ENCODE results near the gene DYNLT2B.
"Not testable (repeated sequence)": the region's sequence is repeated elsewhere in the genome, so short reads cannot be mapped to it uniquely, and the experiment has no call there.

The DYNLT2B gene

DNA sequence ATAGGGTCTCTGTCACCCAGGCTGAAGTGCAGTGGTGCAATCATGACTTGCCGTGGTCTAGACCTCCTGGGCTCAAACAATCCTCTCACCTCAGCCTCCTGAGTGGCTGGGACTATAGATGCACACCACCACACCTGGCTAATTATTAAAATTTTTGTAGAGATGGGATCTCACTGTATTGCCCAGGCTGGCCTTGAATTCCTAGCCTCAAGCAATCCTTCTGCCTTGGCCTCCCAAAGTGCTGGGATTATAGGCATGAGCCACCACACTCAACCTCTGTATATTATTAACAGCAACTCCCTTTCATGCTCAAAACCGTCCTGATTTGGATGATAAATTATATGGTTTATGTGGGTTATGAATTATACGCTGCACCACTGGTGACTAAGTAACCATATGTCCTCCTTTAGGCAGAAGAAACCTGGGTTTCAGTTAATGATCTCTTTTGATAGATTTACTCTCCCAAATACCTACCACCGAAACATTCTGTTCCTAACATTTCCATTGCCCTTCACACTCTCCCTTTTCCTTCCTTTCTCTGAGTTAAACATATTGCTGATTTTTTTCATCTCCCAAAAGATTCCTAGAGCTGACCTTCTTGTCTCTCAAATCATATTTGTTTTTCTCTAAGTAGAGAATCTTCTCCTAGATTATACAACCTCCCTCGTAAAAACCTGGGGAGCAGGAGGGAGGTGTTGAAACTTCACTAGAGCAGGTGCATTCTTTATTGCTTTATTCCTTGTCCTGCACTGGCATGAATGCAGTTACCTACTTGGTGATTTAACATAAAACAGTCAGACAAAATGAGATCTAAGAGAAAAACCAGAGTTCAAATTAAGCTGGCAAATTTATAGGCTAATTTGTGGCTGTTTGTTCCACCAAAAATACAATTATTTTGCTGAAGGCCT is 63.4 kb downstream of the DYNLT2B start:
- no peak overlapping the region for H3K4me3 ChIP-seq
- TF ChIP-seq POLR2AphosphoS5 (IDR thresholded peaks at IDR 0.05; ENCODE audit: borderline replicate concordance, low read depth, low read length) (no peak), FOXP2 (optimal IDR thresholded peaks at IDR 0.05; ENCODE audit: control extremely low read depth, extremely low read length, insufficient read depth) (no peak), EZH2 (IDR thresholded peaks at IDR 0.05) (no peak)
- H3K27ac ChIP-seq: no peak overlapping the region
- peaks cover 4% of the 10 kb centered on the region; the same call in 1 of the 2 replicates for H3K36me3 ChIP-seq (ENCODE audit: insufficient read depth, low read length)
- no peak overlapping the region for H3K9ac ChIP-seq (ENCODE audit: insufficient read length)
- no peak for DNase-seq (ENCODE audit: low read depth, low spot score)
- no peaks in the 10 kb centered on the region for H3K9me3 ChIP-seq (ENCODE audit: low read depth, low read length)

DNA sequence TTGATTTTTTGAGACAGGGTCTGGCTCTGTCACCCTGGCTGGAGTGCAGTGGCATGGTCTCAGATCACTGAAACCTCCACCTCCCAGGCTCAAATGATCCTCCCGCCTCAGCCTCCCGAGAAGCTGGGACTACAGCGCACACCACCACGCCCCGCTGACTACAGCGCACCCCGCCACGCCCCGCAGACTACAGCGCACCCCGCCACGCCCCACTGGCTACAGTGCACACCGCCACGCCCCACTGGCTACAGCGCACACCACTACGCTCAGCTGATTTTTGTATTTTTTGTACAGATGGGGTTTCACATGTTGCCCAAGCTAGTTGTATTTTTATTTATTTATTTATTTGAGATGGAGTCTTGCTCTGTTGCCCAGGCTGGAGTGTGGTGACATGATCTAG is 66.1 kb downstream of the DYNLT2B start:
- Histone ChIP-seq H3K36me3 (ENCODE audit: insufficient read depth, low read length) (peaks cover 13% of the 10 kb centered on the region), H3K9ac (ENCODE audit: insufficient read length) (no peak overlapping the region), H3K27ac (no peak overlapping the region), H3K9me3 (ENCODE audit: low read depth, low read length) (no peaks in the 10 kb centered on the region), H3K4me3 (no peak overlapping the region)
- DNase-seq (ENCODE audit: low read depth, low spot score): no peak
- TF ChIP-seq EZH2 (IDR thresholded peaks at IDR 0.05): no peak
- no peak for TF ChIP-seq FOXP2 (optimal IDR thresholded peaks at IDR 0.05; ENCODE audit: control extremely low read depth, extremely low read length, insufficient read depth)
- no peak for TF ChIP-seq POLR2AphosphoS5 (IDR thresholded peaks at IDR 0.05; ENCODE audit: borderline replicate concordance, low read depth, low read length)

DNA sequence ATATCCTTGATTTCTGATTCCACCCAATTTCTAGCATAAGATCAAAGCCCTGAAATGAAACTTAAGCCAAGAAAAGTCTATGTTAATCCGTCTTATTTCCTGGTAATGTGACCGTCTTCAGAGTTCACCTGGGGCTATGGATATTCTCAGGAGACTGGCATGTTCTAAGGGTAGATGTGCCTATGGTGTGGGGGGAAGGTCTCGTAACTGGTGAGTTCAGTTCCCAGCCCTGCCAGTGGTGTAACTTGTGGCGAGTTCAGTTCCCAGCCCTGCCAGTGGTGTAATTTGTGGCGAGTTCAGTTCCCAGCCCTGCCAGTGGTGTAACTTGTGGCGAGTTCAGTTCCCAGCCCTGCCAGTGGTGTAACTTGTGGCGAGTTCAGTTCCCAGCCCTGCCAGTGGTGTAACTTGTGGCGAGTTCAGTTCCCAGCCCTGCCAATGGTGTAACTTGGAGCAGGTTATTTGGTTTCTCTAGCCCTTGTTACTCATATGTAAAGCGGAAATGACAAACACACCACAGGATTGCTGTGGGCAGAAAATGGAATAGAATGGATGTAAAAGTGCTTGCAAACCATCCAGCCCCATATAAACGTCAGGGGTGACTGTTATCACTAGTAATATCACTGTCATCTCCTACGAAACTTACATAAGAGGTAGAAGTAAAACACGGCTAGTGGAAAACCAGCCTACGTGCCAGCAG is 71.3 kb downstream of the DYNLT2B start:
- DNase-seq (ENCODE audit: low read depth, low spot score): no peak
- peaks cover 30% of the 10 kb centered on the region for H3K36me3 ChIP-seq (ENCODE audit: insufficient read depth, low read length)
- TF ChIP-seq FOXP2 (optimal IDR thresholded peaks at IDR 0.05; ENCODE audit: control extremely low read depth, extremely low read length, insufficient read depth): no peak
- no peak for TF ChIP-seq EZH2 (IDR thresholded peaks at IDR 0.05)
- no peak overlapping the region for H3K27ac ChIP-seq
- no peak overlapping the region for H3K9ac ChIP-seq (ENCODE audit: insufficient read length)
- no peaks in the 10 kb centered on the region for H3K9me3 ChIP-seq (ENCODE audit: low read depth, low read length)
- H3K4me3 ChIP-seq: no peak overlapping the region

DNA sequence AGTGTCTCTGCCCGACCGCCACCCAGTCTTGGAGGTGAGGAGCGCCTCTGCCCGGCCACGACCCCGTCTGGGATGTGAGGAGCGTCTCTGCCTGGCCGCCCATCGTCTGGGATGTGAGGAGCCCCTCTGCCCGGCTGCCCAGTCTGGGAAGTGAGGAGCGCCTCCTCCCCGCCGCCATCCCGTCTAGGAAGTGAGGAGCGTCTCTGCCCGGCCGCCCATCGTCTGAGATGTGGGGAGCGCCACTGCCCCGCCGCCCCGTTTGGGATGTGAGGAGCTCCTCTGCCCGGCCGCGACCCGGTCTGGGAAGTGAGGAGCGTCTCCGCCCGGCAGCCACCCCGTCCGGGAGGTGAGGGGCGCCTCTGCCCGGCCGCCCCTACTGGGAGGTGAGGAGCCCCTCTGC is 73.9 kb downstream of the DYNLT2B start:
- H3K4me3 ChIP-seq; DNase-seq (ENCODE audit: low read depth, low spot score); H3K9ac ChIP-seq (ENCODE audit: insufficient read length); H3K9me3 ChIP-seq (ENCODE audit: low read depth, low read length); H3K27ac ChIP-seq: not testable (repeated sequence)
- H3K36me3 ChIP-seq (ENCODE audit: insufficient read depth, low read length): peaks cover 37% of the 10 kb centered on the region

DNA sequence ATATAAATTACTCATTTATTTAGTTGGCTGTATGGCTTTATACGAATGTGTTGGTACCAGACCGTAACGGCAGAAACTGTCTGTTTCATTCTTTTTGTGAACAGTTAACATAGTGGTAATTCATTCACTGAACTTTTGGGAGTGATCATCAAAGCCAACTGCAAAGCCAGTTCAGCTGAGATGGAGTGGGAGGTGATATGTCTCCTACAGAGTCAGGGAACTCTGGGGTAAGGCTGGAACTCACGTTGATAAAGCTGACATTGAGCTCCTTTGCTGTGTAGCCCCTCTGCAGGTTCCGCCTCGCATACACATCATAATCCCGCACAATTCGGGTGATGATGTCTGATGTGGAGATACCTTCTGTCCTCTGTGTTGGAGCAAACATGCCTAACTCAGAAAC is 76.3 kb downstream of the DYNLT2B start:
- no peak overlapping the region for H3K9ac ChIP-seq (ENCODE audit: insufficient read length)
- H3K9me3 ChIP-seq (ENCODE audit: low read depth, low read length): no peaks in the 10 kb centered on the region
- DNase-seq (ENCODE audit: low read depth, low spot score): no peak
- TF ChIP-seq EZH2 (IDR thresholded peaks at IDR 0.05) (no peak), FOXP2 (optimal IDR thresholded peaks at IDR 0.05; ENCODE audit: control extremely low read depth, extremely low read length, insufficient read depth) (no peak), POLR2AphosphoS5 (IDR thresholded peaks at IDR 0.05; ENCODE audit: borderline replicate concordance, low read depth, low read length) (no peak)
- no peak overlapping the region for H3K27ac ChIP-seq
- no peak overlapping the region for H3K4me3 ChIP-seq
- H3K36me3 ChIP-seq (ENCODE audit: insufficient read depth, low read length): peaks cover 22% of the 10 kb centered on the region

All from SK-N-MC (cell line).